ENCODE results near the gene SLC19A1.

SLC19A1 gene

GRCh38 chr21:45465611-45466329 lies 76.5 kb downstream of the SLC19A1 start:
- Histone ChIP-seq H2BK120ac (ENCODE audit: low read depth, low read length) (no peak overlapping the region), H3K79me1 (ENCODE audit: low read length) (peaks cover 15% of the 10 kb centered on the region), H3K27ac (ENCODE audit: low read depth, low read length) (no peak overlapping the region), H3K79me2 (ENCODE audit: control insufficient read depth, insufficient read depth, low read length) (peaks cover 15% of the 10 kb centered on the region), H3K36me3 (ENCODE audit: control insufficient read depth, insufficient read depth, low read length) (no peaks in the 10 kb centered on the region), H2BK15ac (replicated peaks; ENCODE audit: low read depth) (no peak overlapping the region), H3K4me3 (ENCODE audit: low read length) (no peak overlapping the region), H4K8ac (ENCODE audit: low read depth, low read length) (no peak overlapping the region), H3K27me3 (ENCODE audit: insufficient read depth, low read length, poor library complexity) (no peaks in the 10 kb centered on the region), H3K4me2 (ENCODE audit: low read length) (no peak overlapping the region), H3K56ac (ENCODE audit: low read length) (no peak overlapping the region), H3K23ac (ENCODE audit: low read length) (no peak overlapping the region), H2AK5ac (ENCODE audit: low read length) (no peak overlapping the region), H3K18ac (ENCODE audit: low read length) (no peak overlapping the region), H3K9ac (ENCODE audit: low read length) (no peak overlapping the region), H4K5ac (ENCODE audit: low read length) (no peak overlapping the region), H3K4ac (ENCODE audit: low read depth, low read length) (no peak overlapping the region), H3K4me1 (ENCODE audit: control insufficient read depth, low read depth, low read length) (no peaks in the 10 kb centered on the region), H2BK5ac (ENCODE audit: low read length) (no peak overlapping the region)
- no peak for DNase-seq
- no CpG with 5 or more reads among the region's 27 CpGs for WGBS (ENCODE audit: extremely low coverage, insufficient coverage, low lambda C conversion rate)

GRCh38 chr21:45465105-45465504 lies 77.1 kb downstream of the SLC19A1 start:
- no peak for DNase-seq
- Histone ChIP-seq H3K79me2 (ENCODE audit: control insufficient read depth, insufficient read depth, low read length) (peaks cover 15% of the 10 kb centered on the region), H3K56ac (ENCODE audit: low read length) (no peak overlapping the region), H3K79me1 (ENCODE audit: low read length) (peaks cover 17% of the 10 kb centered on the region), H3K27me3 (ENCODE audit: insufficient read depth, low read length, poor library complexity) (no peaks in the 10 kb centered on the region), H3K4ac (ENCODE audit: low read depth, low read length) (no peak overlapping the region), H3K9ac (ENCODE audit: low read length) (no peak overlapping the region), H3K4me3 (ENCODE audit: low read length) (no peak overlapping the region), H3K23ac (ENCODE audit: low read length) (no peak overlapping the region), H3K4me2 (ENCODE audit: low read length) (no peak overlapping the region), H4K5ac (ENCODE audit: low read length) (no peak overlapping the region), H3K27ac (ENCODE audit: low read depth, low read length) (no peak overlapping the region), H3K36me3 (ENCODE audit: control insufficient read depth, insufficient read depth, low read length) (no peaks in the 10 kb centered on the region), H3K18ac (ENCODE audit: low read length) (no peak overlapping the region), H2AK5ac (ENCODE audit: low read length) (no peak overlapping the region), H2BK15ac (replicated peaks; ENCODE audit: low read depth) (no peak overlapping the region), H4K8ac (ENCODE audit: low read depth, low read length) (no peak overlapping the region), H2BK5ac (ENCODE audit: low read length) (no peak overlapping the region), H2BK120ac (ENCODE audit: low read depth, low read length) (no peak overlapping the region), H3K4me1 (ENCODE audit: control insufficient read depth, low read depth, low read length) (no peaks in the 10 kb centered on the region)
- no CpG with 5 or more reads among the region's 16 CpGs for WGBS (ENCODE audit: extremely low coverage, insufficient coverage, low lambda C conversion rate)

- DNase-seq = no peak
- no peaks in the 10 kb centered on the region for H3K4me1 ChIP-seq (ENCODE audit: control insufficient read depth, low read depth, low read length)
- H3K4me3 ChIP-seq (ENCODE audit: low read length) = no peak overlapping the region
- no peak overlapping the region for H3K56ac ChIP-seq (ENCODE audit: low read length)
- H3K4me2 ChIP-seq (ENCODE audit: low read length) = no peak overlapping the region
- H3K27ac ChIP-seq (ENCODE audit: low read depth, low read length) = no peak overlapping the region
- no peak overlapping the region for H3K23ac ChIP-seq (ENCODE audit: low read length)
- no peak overlapping the region for H2BK5ac ChIP-seq (ENCODE audit: low read length)
- no peak overlapping the region for H3K9ac ChIP-seq (ENCODE audit: low read length)
- no peaks in the 10 kb centered on the region for H3K36me3 ChIP-seq (ENCODE audit: control insufficient read depth, insufficient read depth, low read length)
- H2BK15ac ChIP-seq (replicated peaks; ENCODE audit: low read depth) = no peak overlapping the region
- H3K79me2 ChIP-seq (ENCODE audit: control insufficient read depth, insufficient read depth, low read length) = peaks cover 15% of the 10 kb centered on the region
- H4K5ac ChIP-seq (ENCODE audit: low read length) = no peak overlapping the region
- no peak overlapping the region for H4K8ac ChIP-seq (ENCODE audit: low read depth, low read length)
- H3K18ac ChIP-seq (ENCODE audit: low read length) = no peak overlapping the region
- H2AK5ac ChIP-seq (ENCODE audit: low read length) = no peak overlapping the region
- H3K79me1 ChIP-seq (ENCODE audit: low read length) = peaks cover 19% of the 10 kb centered on the region
- H3K27me3 ChIP-seq (ENCODE audit: insufficient read depth, low read length, poor library complexity) = no peaks in the 10 kb centered on the region
- WGBS (ENCODE audit: extremely low coverage, insufficient coverage, low lambda C conversion rate) = no CpG with 5 or more reads among the region's 5 CpGs
- H3K4ac ChIP-seq (ENCODE audit: low read depth, low read length) = no peak overlapping the region
- H2BK120ac ChIP-seq (ENCODE audit: low read depth, low read length) = no peak overlapping the region
These were observed 77.9 kb downstream of the SLC19A1 start for GRCh38 chr21:45464309-45464708.

GRCh38 chr21:45463871-45464270 lies 78.4 kb downstream of the SLC19A1 start:
- DNase-seq = no peak
- no peaks in the 10 kb centered on the region for H3K27me3 ChIP-seq (ENCODE audit: insufficient read depth, low read length, poor library complexity)

GRCh38 chr21:45461806-45462341 lies 80.4 kb downstream of the SLC19A1 start:
- Histone ChIP-seq H3K23ac (ENCODE audit: low read length) (no peak overlapping the region), H2AK5ac (ENCODE audit: low read length) (no peak overlapping the region), H3K9ac (ENCODE audit: low read length) (no peak overlapping the region), H3K4ac (ENCODE audit: low read depth, low read length) (no peak overlapping the region), H3K27ac (ENCODE audit: low read depth, low read length) (no peak overlapping the region), H3K18ac (ENCODE audit: low read length) (no peak overlapping the region), H4K8ac (ENCODE audit: low read depth, low read length) (no peak overlapping the region), H3K4me2 (ENCODE audit: low read length) (no peak overlapping the region), H2BK120ac (ENCODE audit: low read depth, low read length) (no peak overlapping the region), H4K5ac (ENCODE audit: low read length) (no peak overlapping the region), H3K36me3 (ENCODE audit: control insufficient read depth, insufficient read depth, low read length) (no peaks in the 10 kb centered on the region), H3K79me2 (ENCODE audit: control insufficient read depth, insufficient read depth, low read length) (peaks cover 20% of the 10 kb centered on the region), H3K4me1 (ENCODE audit: control insufficient read depth, low read depth, low read length) (no peaks in the 10 kb centered on the region), H3K56ac (ENCODE audit: low read length) (no peak overlapping the region), H3K4me3 (ENCODE audit: low read length) (no peak overlapping the region), H3K27me3 (ENCODE audit: insufficient read depth, low read length, poor library complexity) (no peaks in the 10 kb centered on the region), H3K79me1 (ENCODE audit: low read length) (peaks cover 19% of the 10 kb centered on the region), H2BK5ac (ENCODE audit: low read length) (no peak overlapping the region), H2BK15ac (replicated peaks; ENCODE audit: low read depth) (no peak overlapping the region)
- DNase-seq = no peak

More at GRCh38 chr21:45463871-45464270, 78.4 kb downstream of the SLC19A1 start:
- Histone ChIP-seq H3K56ac (ENCODE audit: low read length) (no peak overlapping the region), H4K8ac (ENCODE audit: low read depth, low read length) (no peak overlapping the region), H3K9ac (ENCODE audit: low read length) (no peak overlapping the region), H2BK15ac (replicated peaks; ENCODE audit: low read depth) (no peak overlapping the region), H3K4me2 (ENCODE audit: low read length) (no peak overlapping the region), H3K4me1 (ENCODE audit: control insufficient read depth, low read depth, low read length) (no peaks in the 10 kb centered on the region), H3K4me3 (ENCODE audit: low read length) (no peak overlapping the region), H2BK5ac (ENCODE audit: low read length) (no peak overlapping the region), H4K5ac (ENCODE audit: low read length) (no peak overlapping the region), H2AK5ac (ENCODE audit: low read length) (no peak overlapping the region), H2BK120ac (ENCODE audit: low read depth, low read length) (no peak overlapping the region), H3K4ac (ENCODE audit: low read depth, low read length) (no peak overlapping the region), H3K79me2 (ENCODE audit: control insufficient read depth, insufficient read depth, low read length) (peaks cover 15% of the 10 kb centered on the region), H3K27ac (ENCODE audit: low read depth, low read length) (no peak overlapping the region), H3K18ac (ENCODE audit: low read length) (no peak overlapping the region), H3K36me3 (ENCODE audit: control insufficient read depth, insufficient read depth, low read length) (no peaks in the 10 kb centered on the region), H3K79me1 (ENCODE audit: low read length) (peaks cover 19% of the 10 kb centered on the region), H3K23ac (ENCODE audit: low read length) (no peak overlapping the region)
- no CpG with 5 or more reads among the region's 7 CpGs for WGBS (ENCODE audit: extremely low coverage, insufficient coverage, low lambda C conversion rate)

- DNase-seq = no peak
- no CpG with 5 or more reads among the region's 5 CpGs for WGBS (ENCODE audit: extremely low coverage, insufficient coverage, low lambda C conversion rate)
- Histone ChIP-seq H2BK15ac (replicated peaks; ENCODE audit: low read depth) (no peak overlapping the region), H3K4me3 (ENCODE audit: low read length) (no peak overlapping the region), H2BK120ac (ENCODE audit: low read depth, low read length) (no peak overlapping the region), H3K27ac (ENCODE audit: low read depth, low read length) (no peak overlapping the region), H2BK5ac (ENCODE audit: low read length) (no peak overlapping the region), H3K27me3 (ENCODE audit: insufficient read depth, low read length, poor library complexity) (no peaks in the 10 kb centered on the region), H4K8ac (ENCODE audit: low read depth, low read length) (no peak overlapping the region), H3K79me2 (ENCODE audit: control insufficient read depth, insufficient read depth, low read length) (peaks cover 20% of the 10 kb centered on the region), H3K4me1 (ENCODE audit: control insufficient read depth, low read depth, low read length) (no peaks in the 10 kb centered on the region), H3K23ac (ENCODE audit: low read length) (no peak overlapping the region), H3K4me2 (ENCODE audit: low read length) (no peak overlapping the region), H2AK5ac (ENCODE audit: low read length) (no peak overlapping the region), H3K79me1 (ENCODE audit: low read length) (peaks cover 19% of the 10 kb centered on the region), H3K36me3 (ENCODE audit: control insufficient read depth, insufficient read depth, low read length) (no peaks in the 10 kb centered on the region), H3K18ac (ENCODE audit: low read length) (no peak overlapping the region), H3K9ac (ENCODE audit: low read length) (no peak overlapping the region), H3K56ac (ENCODE audit: low read length) (no peak overlapping the region), H4K5ac (ENCODE audit: low read length) (no peak overlapping the region), H3K4ac (ENCODE audit: low read depth, low read length) (no peak overlapping the region)
These were observed 80.9 kb downstream of the SLC19A1 start for GRCh38 chr21:45461369-45461750.
